Endothelial cell (in vitro differentiated cells): ENCODE measurements around the gene ITIH5. TPM values are rescaled to one million over a fixed set of nuclear protein-coding genes. Genes with fewer than 3 reads are reported as not detected.

Source experiments
- DNase-seq: peaks from one replicate; pipeline ENCODE4 v3.0.0; 2021; ENCODE audit warnings: low spot score
- H3K27ac Mint-ChIP-seq: one replicate; pipeline ENCODE4 v1.8.0; 2021; ENCODE audit warnings: mixed read lengths, inconsistent platforms; ENCODE audit not compliant: unreplicated experiment
- H3K27me3 Mint-ChIP-seq: one replicate; pipeline ENCODE4 v1.8.0; 2021; ENCODE audit warnings: mild to moderate bottlenecking, moderate library complexity, mixed read lengths, inconsistent platforms; ENCODE audit not compliant: unreplicated experiment
- H3K36me3 Mint-ChIP-seq: one replicate; pipeline ENCODE4 v1.8.0; 2021; ENCODE audit warnings: mild to moderate bottlenecking, low read depth, mixed read lengths, inconsistent platforms; ENCODE audit not compliant: unreplicated experiment
- H3K4me1 Mint-ChIP-seq: one replicate; pipeline ENCODE4 v1.8.0; 2021; ENCODE audit warnings: mild to moderate bottlenecking, mixed read lengths, inconsistent platforms; ENCODE audit not compliant: unreplicated experiment
- H3K4me3 Mint-ChIP-seq: one replicate; pipeline ENCODE4 v1.8.0; 2021; ENCODE audit warnings: mild to moderate bottlenecking, mixed read lengths, inconsistent platforms; ENCODE audit not compliant: unreplicated experiment
- H3K9me3 Mint-ChIP-seq: one replicate; pipeline ENCODE4 v1.8.0; 2021; ENCODE audit warnings: mixed read lengths, inconsistent platforms; ENCODE audit not compliant: unreplicated experiment
- total RNA-seq: library from RNA; stranded (reverse); fragmentation: NEBNext Ultra II Directional; extraction: Animal tissue kit (Norgen Biotek cat#: 25700); gene quantifications from one replicate; pipeline ENCODE4 v1.2.1, GENCODE V29; 2021; ENCODE audit not compliant: unreplicated experiment
- TF ChIP-seq, protein P1 (sequence below): fragments of 200-600 bp; sonication (generic); IDR thresholded peaks from one replicate; pipeline ENCODE4 v1.5.0; 2021; ENCODE audit warnings: antibody characterized with exemption; ENCODE audit not compliant: unreplicated experiment

ITIH5 gene
- total RNA-seq, 1 donor from 2014 or later, result 0.36 TPM

DNA sequence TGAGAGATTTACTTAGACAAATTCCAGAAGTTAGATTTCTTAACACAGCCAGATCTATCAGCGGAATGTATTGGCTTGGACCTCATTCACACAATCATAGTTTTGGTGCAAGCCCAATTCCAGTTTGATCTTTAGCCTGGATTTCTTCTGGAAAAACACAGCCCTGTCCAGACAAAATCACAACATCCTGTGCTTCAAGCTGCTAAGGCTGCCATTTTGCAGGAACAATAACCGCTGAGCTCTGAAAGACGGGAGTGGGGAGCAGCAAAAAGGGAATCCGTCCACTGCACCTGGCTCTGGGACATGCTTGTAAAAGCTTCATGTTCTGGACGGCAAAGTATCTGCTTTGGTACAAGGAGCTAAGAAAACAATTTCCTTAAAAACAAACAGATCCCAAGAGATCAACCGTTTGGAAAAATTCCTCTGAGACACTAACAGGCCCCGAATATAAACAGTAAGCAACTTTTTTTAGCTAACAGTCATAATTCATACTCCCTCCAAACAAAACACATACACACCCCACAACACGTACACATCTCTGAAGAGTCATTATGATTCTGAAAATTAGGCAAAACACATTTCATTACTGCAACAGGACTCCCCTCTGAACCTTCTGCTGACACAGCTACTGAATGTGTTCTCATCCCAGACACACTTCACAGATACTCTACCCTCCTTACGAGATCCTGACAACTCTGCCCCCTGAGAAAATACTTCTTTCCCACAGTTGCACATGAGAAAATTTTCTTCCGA, 32.4 kb downstream of the ITIH5 start:
- Mint-ChIP-seq H3K36me3 (no peaks in the 10 kb centered on the region), H3K27ac (peak overlapping the region; percentile 44), H3K27me3 (no peaks in the 10 kb centered on the region), H3K4me1 (peaks cover 8% of the 10 kb centered on the region), H3K9me3 (no peaks in the 10 kb centered on the region), H3K4me3 (no peak overlapping the region)
- TF ChIP-seq, protein P1, sequence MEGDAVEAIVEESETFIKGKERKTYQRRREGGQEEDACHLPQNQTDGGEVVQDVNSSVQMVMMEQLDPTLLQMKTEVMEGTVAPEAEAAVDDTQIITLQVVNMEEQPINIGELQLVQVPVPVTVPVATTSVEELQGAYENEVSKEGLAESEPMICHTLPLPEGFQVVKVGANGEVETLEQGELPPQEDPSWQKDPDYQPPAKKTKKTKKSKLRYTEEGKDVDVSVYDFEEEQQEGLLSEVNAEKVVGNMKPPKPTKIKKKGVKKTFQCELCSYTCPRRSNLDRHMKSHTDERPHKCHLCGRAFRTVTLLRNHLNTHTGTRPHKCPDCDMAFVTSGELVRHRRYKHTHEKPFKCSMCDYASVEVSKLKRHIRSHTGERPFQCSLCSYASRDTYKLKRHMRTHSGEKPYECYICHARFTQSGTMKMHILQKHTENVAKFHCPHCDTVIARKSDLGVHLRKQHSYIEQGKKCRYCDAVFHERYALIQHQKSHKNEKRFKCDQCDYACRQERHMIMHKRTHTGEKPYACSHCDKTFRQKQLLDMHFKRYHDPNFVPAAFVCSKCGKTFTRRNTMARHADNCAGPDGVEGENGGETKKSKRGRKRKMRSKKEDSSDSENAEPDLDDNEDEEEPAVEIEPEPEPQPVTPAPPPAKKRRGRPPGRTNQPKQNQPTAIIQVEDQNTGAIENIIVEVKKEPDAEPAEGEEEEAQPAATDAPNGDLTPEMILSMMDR, result no peak
- DNase-seq, result no peak

GRCh38 chr10:7626283-7626682, 40.5 kb downstream of the ITIH5 start:
- TF ChIP-seq, protein P1, result no peak
- no peaks in the 10 kb centered on the region for H3K36me3 Mint-ChIP-seq
- no peak overlapping the region for H3K4me3 Mint-ChIP-seq
- H3K27me3 Mint-ChIP-seq, result peaks cover 6% of the 10 kb centered on the region
- no peaks in the 10 kb centered on the region for H3K9me3 Mint-ChIP-seq
- H3K27ac Mint-ChIP-seq, result no peak overlapping the region
- H3K4me1 Mint-ChIP-seq, result peaks cover 16% of the 10 kb centered on the region
- no peak for DNase-seq

- Mint-ChIP-seq H3K9me3 (no peaks in the 10 kb centered on the region), H3K4me3 (no peak overlapping the region), H3K36me3 (no peaks in the 10 kb centered on the region), H3K27ac (no peak overlapping the region), H3K4me1 (peaks cover 16% of the 10 kb centered on the region), H3K27me3 (peaks cover 6% of the 10 kb centered on the region)
- no peak for DNase-seq
- TF ChIP-seq, protein P1, result no peak
Observed at GRCh38 chr10:7625836-7626235, 40.9 kb downstream of the ITIH5 start.

- Mint-ChIP-seq H3K4me3 (no peak overlapping the region), H3K27ac (no peak overlapping the region), H3K4me1 (peaks cover 16% of the 10 kb centered on the region), H3K27me3 (peaks cover 6% of the 10 kb centered on the region), H3K9me3 (no peaks in the 10 kb centered on the region), H3K36me3 (no peaks in the 10 kb centered on the region)
- DNase-seq, result no peak
- TF ChIP-seq, protein P1, result no peak
Observed at GRCh38 chr10:7625009-7625408, 41.8 kb downstream of the ITIH5 start.

- TF ChIP-seq, protein P1, result no peak
- peak; percentile 59 for DNase-seq
- Mint-ChIP-seq H3K36me3 (no peaks in the 10 kb centered on the region), H3K27ac (peak overlapping the region; percentile 96), H3K27me3 (peaks cover 4% of the 10 kb centered on the region), H3K4me1 (peaks cover 19% of the 10 kb centered on the region), H3K9me3 (no peaks in the 10 kb centered on the region), H3K4me3 (peak overlapping the region; percentile 19)
Observed at GRCh38 chr10:7622969-7623368, 43.8 kb downstream of the ITIH5 start.
